T-helper 1 cell (primary cell): ENCODE results near the gene GRM6.

Source experiments
- DNase-seq, 5 donors: peaks; one replicate each; pipeline ENCODE4 v3.0.0-alpha.2; 2012 to 2020
- total RNA-seq, 4 donors: gene quantifications; one replicate each; lab custom pipeline; 2026; lab: John Stamatoyannopoulos, UW

GRM6 gene
- 0 reads per million in 4 donors for total RNA-seq

GRCh38 chr5:178994580-178995340, at the start of gene GRM6:
GRM6 (minus strand) TSS chr5:178995320; CDS start chr5:178994944, 376 bp downstream.
- no peak for DNase-seq

GRCh38 chr5:179044765-179045164, 49.6 kb upstream of the GRM6 start:
- DNase-seq, result no peak

GRCh38 chr5:179033004-179033580, 38.0 kb upstream of the GRM6 start:
- no peak for DNase-seq

- peak; percentile 84 to 93 (median 90) for DNase-seq
Observed at GRCh38 chr5:179023528-179024189, 28.5 kb upstream of the GRM6 start, which contains the start of gene ZNF879. ZNF879 (plus strand) TSS chr5:179023804; CDS start chr5:179025005, 1,201 bp downstream.

- DNase-seq, result no peak
Observed at GRCh38 chr5:179008667-179009066, 13.5 kb upstream of the GRM6 start.

GRCh38 chr5:179006564-179006963, 11.4 kb upstream of the GRM6 start:
- no peak for DNase-seq

GRCh38 chr5:178998441-178998840, 3.3 kb upstream of the GRM6 start:
- DNase-seq, result no peak

- no peak for DNase-seq
Observed at GRCh38 chr5:178997191-178997590, 2.1 kb upstream of the GRM6 start.

GRCh38 chr5:178996156-178996555, 1.0 kb upstream of the GRM6 start:
- no peak for DNase-seq

GRCh38 chr5:178995341-178995690, 196 bp upstream of the GRM6 start:
- DNase-seq, result no peak

GRCh38 chr5:178993955-178994579, 1.1 kb downstream of the GRM6 start:
- no peak for DNase-seq

GRCh38 chr5:178993236-178993765, 1.8 kb downstream of the GRM6 start:
- DNase-seq, result no peak

- DNase-seq, result no peak
Observed at GRCh38 chr5:178992291-178992895, 2.7 kb downstream of the GRM6 start.

- DNase-seq, result no peak
Observed at GRCh38 chr5:178991190-178992145, 3.7 kb downstream of the GRM6 start.

- DNase-seq, result no peak
Observed at GRCh38 chr5:178990491-178990890, 4.6 kb downstream of the GRM6 start.

- DNase-seq, result no peak
Observed at GRCh38 chr5:178989311-178989710, 5.8 kb downstream of the GRM6 start.

GRCh38 chr5:178988436-178989220, 6.5 kb downstream of the GRM6 start:
- no peak for DNase-seq

- DNase-seq, result no peak
Observed at GRCh38 chr5:178986326-178986960, 8.7 kb downstream of the GRM6 start.

GRCh38 chr5:178984145-178985072, 10.7 kb downstream of the GRM6 start:
- DNase-seq, result no peak
